ENCODE measurements around the gene SEC24B. TPM values are rescaled to one million over a fixed set of nuclear protein-coding genes. Genes with fewer than 3 reads are reported as not detected.

The SEC24B gene
- total RNA-seq, 1 experiment from 2014 or later = 39.3 TPM

DNA sequence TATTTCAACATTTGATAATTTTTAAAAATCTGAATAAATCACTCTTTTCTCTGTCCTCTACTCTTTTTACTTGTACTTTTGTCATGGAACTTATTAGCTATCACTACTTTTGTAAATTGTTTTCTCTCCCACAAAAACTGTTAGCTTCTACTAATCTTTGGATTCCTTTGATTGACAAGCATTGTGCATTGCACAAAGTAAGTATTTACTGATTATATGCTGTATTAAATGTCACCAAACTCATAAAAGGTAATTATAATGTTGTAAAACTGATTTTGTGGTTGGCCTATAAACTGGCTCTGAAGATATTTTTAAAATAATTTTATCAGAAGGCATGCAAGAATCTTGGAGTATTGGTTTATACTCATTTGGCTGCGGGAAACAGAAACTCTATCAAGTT, 15.0 kb upstream of the SEC24B start:
- ChIA-PET CTCF (no interaction called here), POLR2A (ENCODE audit: low non-redundant PET) (no interaction called here)
- Histone ChIP-seq H3K9me3 (ENCODE audit: low read depth, low read length, poor library complexity, severe bottlenecking) (no peaks in the 10 kb centered on the region), H3K4me3 (ENCODE audit: low read depth, low read length, poor library complexity, severe bottlenecking) (no peak overlapping the region), H3K36me3 (ENCODE audit: insufficient read depth, low read length, poor library complexity, severe bottlenecking) (no peaks in the 10 kb centered on the region), H3K27ac (ENCODE audit: low read depth, low read length, poor library complexity, severe bottlenecking) (no peak overlapping the region), H3K27me3 (replicated peaks; ENCODE audit: insufficient read depth, low read depth, low read length, poor library complexity) (no peaks in the 10 kb centered on the region), H3K4me1 (ENCODE audit: insufficient read depth, low read length, poor library complexity, severe bottlenecking) (peaks cover 14% of the 10 kb centered on the region)
- BruUV-seq (replicated peaks) = no TSS peak
- intact Hi-C loops (cut with micrococcal nuclease; ENCODE audit: unreplicated experiment) = no loop called here
- DNase-seq (ENCODE audit: low spot score) = no peak
- TF ChIP-seq EZH2 (IDR thresholded peaks at IDR 0.05; ENCODE audit: borderline replicate concordance, low read depth, low read length, poor library complexity, severe bottlenecking) = no peak
- TF ChIP-seq, protein P1, sequence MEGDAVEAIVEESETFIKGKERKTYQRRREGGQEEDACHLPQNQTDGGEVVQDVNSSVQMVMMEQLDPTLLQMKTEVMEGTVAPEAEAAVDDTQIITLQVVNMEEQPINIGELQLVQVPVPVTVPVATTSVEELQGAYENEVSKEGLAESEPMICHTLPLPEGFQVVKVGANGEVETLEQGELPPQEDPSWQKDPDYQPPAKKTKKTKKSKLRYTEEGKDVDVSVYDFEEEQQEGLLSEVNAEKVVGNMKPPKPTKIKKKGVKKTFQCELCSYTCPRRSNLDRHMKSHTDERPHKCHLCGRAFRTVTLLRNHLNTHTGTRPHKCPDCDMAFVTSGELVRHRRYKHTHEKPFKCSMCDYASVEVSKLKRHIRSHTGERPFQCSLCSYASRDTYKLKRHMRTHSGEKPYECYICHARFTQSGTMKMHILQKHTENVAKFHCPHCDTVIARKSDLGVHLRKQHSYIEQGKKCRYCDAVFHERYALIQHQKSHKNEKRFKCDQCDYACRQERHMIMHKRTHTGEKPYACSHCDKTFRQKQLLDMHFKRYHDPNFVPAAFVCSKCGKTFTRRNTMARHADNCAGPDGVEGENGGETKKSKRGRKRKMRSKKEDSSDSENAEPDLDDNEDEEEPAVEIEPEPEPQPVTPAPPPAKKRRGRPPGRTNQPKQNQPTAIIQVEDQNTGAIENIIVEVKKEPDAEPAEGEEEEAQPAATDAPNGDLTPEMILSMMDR (conservative IDR thresholded peaks at IDR 0.05; ENCODE audit: low read depth, low read length) = no peak

DNA sequence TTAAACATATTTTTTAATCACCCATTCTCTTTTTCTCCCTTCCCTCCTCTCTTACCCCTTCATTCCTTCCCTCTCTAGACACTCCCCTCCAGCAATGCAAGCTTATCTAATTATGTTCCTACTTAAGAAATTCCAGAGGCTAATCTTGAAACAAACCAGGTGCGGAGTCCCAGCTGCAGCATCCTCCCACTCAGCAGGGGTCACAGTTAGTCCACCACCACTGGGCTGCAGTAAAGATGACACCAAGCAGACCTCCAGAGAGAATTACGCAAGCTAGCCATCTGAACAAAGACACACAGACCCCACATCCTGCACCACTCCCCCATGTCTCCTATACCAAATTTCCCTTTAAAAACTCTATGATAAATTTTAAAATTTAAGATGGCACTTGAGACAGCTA, 13.9 kb upstream of the SEC24B start:
- TF ChIP-seq EZH2 (IDR thresholded peaks at IDR 0.05; ENCODE audit: borderline replicate concordance, low read depth, low read length, poor library complexity, severe bottlenecking) = no peak
- TF ChIP-seq, protein P1 (conservative IDR thresholded peaks at IDR 0.05; ENCODE audit: low read depth, low read length) = no peak
- Histone ChIP-seq H3K4me3 (ENCODE audit: low read depth, low read length, poor library complexity, severe bottlenecking) (no peak overlapping the region), H3K27ac (ENCODE audit: low read depth, low read length, poor library complexity, severe bottlenecking) (no peak overlapping the region), H3K36me3 (ENCODE audit: insufficient read depth, low read length, poor library complexity, severe bottlenecking) (no peaks in the 10 kb centered on the region), H3K4me1 (ENCODE audit: insufficient read depth, low read length, poor library complexity, severe bottlenecking) (peaks cover 14% of the 10 kb centered on the region), H3K9me3 (ENCODE audit: low read depth, low read length, poor library complexity, severe bottlenecking) (no peaks in the 10 kb centered on the region), H3K27me3 (replicated peaks; ENCODE audit: insufficient read depth, low read depth, low read length, poor library complexity) (no peaks in the 10 kb centered on the region)
- ChIA-PET POLR2A (ENCODE audit: low non-redundant PET) (no interaction called here), CTCF (no interaction called here)
- no TSS peak for BruUV-seq (replicated peaks)
- intact Hi-C loops (cut with micrococcal nuclease; ENCODE audit: unreplicated experiment) = loop anchor here (5.0 kb wide), 2 partner anchors 403 to 1098 kb away; no protein-coding TSS in a partner anchor
- DNase-seq (ENCODE audit: low spot score) = no peak

DNA sequence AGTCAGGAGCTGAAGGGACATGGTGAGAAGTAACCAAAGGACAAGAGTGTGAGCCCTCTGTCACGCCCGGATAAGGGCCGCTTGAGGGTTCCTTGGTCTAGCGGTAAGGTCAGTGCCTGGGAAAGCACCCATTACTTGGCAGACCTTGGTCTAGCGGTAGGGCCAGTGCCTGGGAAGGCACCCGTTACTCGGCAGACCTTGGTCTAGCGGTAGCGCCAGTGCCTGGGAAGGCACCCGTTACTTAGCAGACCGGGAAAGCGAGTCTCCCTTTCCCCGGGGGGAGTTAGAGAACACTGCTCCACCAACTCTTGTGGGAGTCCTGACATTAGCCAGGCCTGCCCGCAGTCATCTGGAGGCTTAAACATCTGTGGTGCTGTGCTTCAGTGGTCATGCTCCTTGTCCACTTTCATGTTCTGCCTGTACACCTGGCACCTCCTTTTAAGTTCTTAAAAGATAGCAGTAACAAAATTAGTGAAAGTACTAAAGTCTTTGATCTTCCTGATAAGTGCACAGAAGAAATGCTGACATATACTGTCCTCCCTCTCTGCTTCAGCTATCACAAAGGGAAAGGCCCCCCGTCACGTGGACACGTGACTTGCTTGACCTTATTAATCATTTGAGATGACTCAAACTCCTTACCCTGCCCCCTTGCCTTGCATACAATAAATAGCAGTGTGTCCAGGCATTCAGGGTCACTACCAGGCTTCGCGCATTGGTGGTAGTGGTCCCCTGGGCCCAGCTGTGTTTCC, 9.3 kb upstream of the SEC24B start:
- Histone ChIP-seq H3K36me3 (ENCODE audit: insufficient read depth, low read length, poor library complexity, severe bottlenecking) (no peaks in the 10 kb centered on the region), H3K4me1 (ENCODE audit: insufficient read depth, low read length, poor library complexity, severe bottlenecking) (peaks cover 8% of the 10 kb centered on the region), H3K27ac (ENCODE audit: low read depth, low read length, poor library complexity, severe bottlenecking) (no peak overlapping the region), H3K9me3 (ENCODE audit: low read depth, low read length, poor library complexity, severe bottlenecking) (no peaks in the 10 kb centered on the region), H3K4me3 (ENCODE audit: low read depth, low read length, poor library complexity, severe bottlenecking) (no peak overlapping the region), H3K27me3 (replicated peaks; ENCODE audit: insufficient read depth, low read depth, low read length, poor library complexity) (no peaks in the 10 kb centered on the region)
- no peak for DNase-seq (ENCODE audit: low spot score)
- TF ChIP-seq, protein P1 (conservative IDR thresholded peaks at IDR 0.05; ENCODE audit: low read depth, low read length) = no peak
- no peak for TF ChIP-seq EZH2 (IDR thresholded peaks at IDR 0.05; ENCODE audit: borderline replicate concordance, low read depth, low read length, poor library complexity, severe bottlenecking)
- intact Hi-C loops (cut with micrococcal nuclease; ENCODE audit: unreplicated experiment) = loop anchor here (5.0 kb wide), 2 partner anchors 398 to 1093 kb away; no protein-coding TSS in a partner anchor
- CTCF ChIA-PET = interaction anchor here (0.7 kb wide), 2 partner anchors 38 to 232 kb away, joined by 3 to 4 read pairs; no protein-coding TSS in a partner anchor
- BruUV-seq (replicated peaks) = no TSS peak
- POLR2A ChIA-PET (ENCODE audit: low non-redundant PET) = no interaction called here
